ENCODE data around the gene FLT3. TPM values are rescaled to one million over a fixed set of nuclear protein-coding genes. Genes with fewer than 3 reads are reported as not detected.

The FLT3 gene
- total and polyA plus RNA-seq, 9 donors, result 0.08 to 0.97 (median 0.15) TPM; not detected in 1

DNA sequence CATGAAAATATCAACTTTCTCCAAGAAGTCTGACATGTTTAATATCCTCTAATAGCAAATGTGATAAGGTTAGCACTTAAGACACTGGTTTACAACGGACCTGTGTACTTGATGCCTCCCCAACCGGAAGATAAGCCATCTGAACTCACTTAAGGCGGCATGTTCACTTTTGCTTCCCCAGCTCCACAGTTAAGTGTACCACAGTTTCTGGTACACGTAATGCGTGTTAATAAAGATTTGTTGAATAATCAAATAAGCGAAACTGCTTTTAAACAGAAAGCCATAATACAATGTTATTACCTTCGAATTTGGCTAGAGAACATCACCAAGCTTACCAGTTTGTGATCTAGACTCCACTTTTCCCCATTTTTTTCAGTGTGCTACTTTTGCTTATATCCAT is 36.5 kb upstream of the FLT3 start:
- no peaks in the 10 kb centered on the region for H3K27me3 ChIP-seq
- 55 to 63% (median 61%) methylated on average over 7 of the region's 7 CpGs for WGBS, 3 donors
- no peaks in the 10 kb centered on the region for H3K36me3 ChIP-seq
- no peaks in the 10 kb centered on the region for H3K4me1 ChIP-seq (ENCODE audit: insufficient read depth)
- no peaks in the 10 kb centered on the region for H3K9me3 ChIP-seq
- intact Hi-C loops (cut with DNase I), result no loop called here
- H3K27ac ChIP-seq, result no peak overlapping the region
- no peak overlapping the region for H3K4me3 ChIP-seq
- no peak for DNase-seq
- no peak for TF ChIP-seq POLR2A (IDR thresholded peaks at IDR 0.05)
- TF ChIP-seq EP300 (IDR thresholded peaks at IDR 0.05), result no peak
- TF ChIP-seq, protein P1, sequence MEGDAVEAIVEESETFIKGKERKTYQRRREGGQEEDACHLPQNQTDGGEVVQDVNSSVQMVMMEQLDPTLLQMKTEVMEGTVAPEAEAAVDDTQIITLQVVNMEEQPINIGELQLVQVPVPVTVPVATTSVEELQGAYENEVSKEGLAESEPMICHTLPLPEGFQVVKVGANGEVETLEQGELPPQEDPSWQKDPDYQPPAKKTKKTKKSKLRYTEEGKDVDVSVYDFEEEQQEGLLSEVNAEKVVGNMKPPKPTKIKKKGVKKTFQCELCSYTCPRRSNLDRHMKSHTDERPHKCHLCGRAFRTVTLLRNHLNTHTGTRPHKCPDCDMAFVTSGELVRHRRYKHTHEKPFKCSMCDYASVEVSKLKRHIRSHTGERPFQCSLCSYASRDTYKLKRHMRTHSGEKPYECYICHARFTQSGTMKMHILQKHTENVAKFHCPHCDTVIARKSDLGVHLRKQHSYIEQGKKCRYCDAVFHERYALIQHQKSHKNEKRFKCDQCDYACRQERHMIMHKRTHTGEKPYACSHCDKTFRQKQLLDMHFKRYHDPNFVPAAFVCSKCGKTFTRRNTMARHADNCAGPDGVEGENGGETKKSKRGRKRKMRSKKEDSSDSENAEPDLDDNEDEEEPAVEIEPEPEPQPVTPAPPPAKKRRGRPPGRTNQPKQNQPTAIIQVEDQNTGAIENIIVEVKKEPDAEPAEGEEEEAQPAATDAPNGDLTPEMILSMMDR (IDR thresholded peaks at IDR 0.05), result no peak

DNA sequence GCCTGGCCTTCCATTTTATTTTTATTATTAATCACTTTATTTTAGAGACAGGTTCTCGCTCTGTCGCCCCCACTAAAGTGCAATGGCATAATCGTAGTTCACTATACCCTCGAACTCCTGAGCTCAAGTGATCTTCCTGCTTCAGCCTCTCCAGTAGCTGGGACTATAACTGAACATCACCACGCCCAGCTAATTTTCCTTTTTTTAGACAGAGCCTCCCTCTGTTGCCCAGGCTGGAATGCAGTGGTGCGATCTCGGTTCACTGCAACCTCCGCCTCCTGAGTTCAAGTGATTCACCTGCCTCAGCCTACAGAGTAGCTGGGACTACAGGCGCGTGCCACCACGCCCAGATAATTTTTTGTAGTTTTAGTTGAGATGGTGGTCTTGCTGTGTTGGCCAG is 31.3 kb upstream of the FLT3 start:
- H3K27ac ChIP-seq, result no peak overlapping the region
- no peaks in the 10 kb centered on the region for H3K27me3 ChIP-seq
- TF ChIP-seq EP300 (IDR thresholded peaks at IDR 0.05) (no peak), POLR2A (IDR thresholded peaks at IDR 0.05) (no peak)
- TF ChIP-seq, protein P1 (IDR thresholded peaks at IDR 0.05), result no peak
- intact Hi-C loops (cut with DNase I), result no loop called here
- no peaks in the 10 kb centered on the region for H3K9me3 ChIP-seq
- no peak for DNase-seq
- H3K36me3 ChIP-seq, result no peaks in the 10 kb centered on the region
- no peak overlapping the region for H3K4me3 ChIP-seq
- no peaks in the 10 kb centered on the region for H3K4me1 ChIP-seq (ENCODE audit: insufficient read depth)
- 90% methylated on average over 11 of the region's 11 CpGs for WGBS, 3 donors

DNA sequence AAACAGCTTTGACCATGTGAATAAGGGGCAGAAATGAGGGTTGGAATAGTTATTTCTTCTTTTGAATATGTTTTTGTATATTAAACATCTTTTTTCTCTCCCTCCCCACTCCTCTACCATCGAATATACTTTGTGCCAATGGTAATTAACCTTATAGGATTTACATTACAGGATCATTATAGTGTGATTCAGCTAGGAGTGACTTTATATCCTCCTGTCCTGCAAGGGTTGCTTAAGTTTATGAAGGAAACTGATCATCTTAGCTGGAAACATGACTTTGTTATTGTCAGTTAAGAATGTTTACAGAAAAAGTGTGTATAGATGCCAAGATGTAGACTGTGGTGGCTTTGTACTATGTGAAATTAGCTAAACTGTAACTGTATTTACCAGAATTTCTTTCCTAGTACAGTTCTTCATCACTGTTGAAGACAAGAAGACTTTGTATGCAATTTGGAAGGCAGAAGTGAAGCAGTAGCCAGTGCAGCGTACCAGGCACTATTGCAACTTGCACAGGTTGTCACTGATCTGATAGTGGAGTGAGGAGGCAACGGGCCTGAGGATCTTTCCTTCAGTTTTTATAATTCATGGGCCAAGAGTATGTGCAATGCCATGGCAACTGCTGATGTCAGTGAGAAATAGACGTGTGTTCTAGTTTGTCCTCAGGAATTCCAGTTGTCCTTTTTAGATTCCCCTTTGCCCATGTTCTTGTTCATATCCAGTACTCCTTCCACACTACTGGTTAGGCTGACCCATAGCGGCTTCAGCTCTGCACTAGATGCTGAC is 29.7 kb upstream of the FLT3 start:
- no peaks in the 10 kb centered on the region for H3K9me3 ChIP-seq
- no peak for DNase-seq
- no peaks in the 10 kb centered on the region for H3K36me3 ChIP-seq
- H3K4me1 ChIP-seq (ENCODE audit: insufficient read depth), result no peaks in the 10 kb centered on the region
- no peak overlapping the region for H3K4me3 ChIP-seq
- WGBS, 3 donors, result 37 to 47% (median 40%) methylated on average over 5 of the region's 5 CpGs
- intact Hi-C loops (cut with DNase I), result no loop called here
- no peak overlapping the region for H3K27ac ChIP-seq
- H3K27me3 ChIP-seq, result no peaks in the 10 kb centered on the region
- TF ChIP-seq, protein P1 (IDR thresholded peaks at IDR 0.05), result no peak
- TF ChIP-seq EP300 (IDR thresholded peaks at IDR 0.05) (no peak), POLR2A (IDR thresholded peaks at IDR 0.05) (no peak)

- Histone ChIP-seq H3K9me3 (no peaks in the 10 kb centered on the region), H3K4me3 (no peak overlapping the region), H3K27ac (no peak overlapping the region), H3K36me3 (no peaks in the 10 kb centered on the region), H3K4me1 (ENCODE audit: insufficient read depth) (no peaks in the 10 kb centered on the region), H3K27me3 (no peaks in the 10 kb centered on the region)
- intact Hi-C loops (cut with DNase I), result no loop called here
- no peak for TF ChIP-seq POLR2A (IDR thresholded peaks at IDR 0.05)
- TF ChIP-seq, protein P1 (IDR thresholded peaks at IDR 0.05), result no peak
- no peak for TF ChIP-seq EP300 (IDR thresholded peaks at IDR 0.05)
- DNase-seq, result no peak
These were observed 28.6 kb upstream of the FLT3 start for GRCh38 chr13:28128926-28129325.
